Calu3 (cell line): ENCODE results near the gene SBF2. TPM values are rescaled to one million over a fixed set of nuclear protein-coding genes. Genes with fewer than 3 reads are reported as not detected.
"Not testable (repeated sequence)": the region's sequence is repeated elsewhere in the genome, so short reads cannot be mapped to it uniquely, and the experiment has no call there.

Experiments used
- BruUV-seq: library from RNA; stranded (reverse); fragments of 400-500 nt; replicated peaks from 2 replicates; lab custom pipeline; 2021; lab: Mats Ljungman, UMichigan
- CTCF ChIA-PET: fragments of 300-600 bp; sonication (Branson Sonifier 250); formaldehyde crosslinking; loops from one replicate; lab custom pipeline; 2022; ENCODE audit warnings: antibody characterized with exemption; lab: Charles Lee
- DNase-seq: peaks from one replicate; pipeline ENCODE4 v3.0.0; 2022
- H3K27ac Mint-ChIP-seq: one replicate; pipeline ENCODE4 v1.8.0; 2022; ENCODE audit warnings: mixed read lengths; ENCODE audit not compliant: unreplicated experiment
- H3K27me3 Mint-ChIP-seq: one replicate; pipeline ENCODE4 v1.8.0; 2022; ENCODE audit warnings: mixed read lengths; ENCODE audit not compliant: unreplicated experiment
- H3K36me3 Mint-ChIP-seq: one replicate; pipeline ENCODE4 v1.8.0; 2022; ENCODE audit warnings: mild to moderate bottlenecking, moderate library complexity, mixed read lengths; ENCODE audit not compliant: insufficient read depth, unreplicated experiment
- H3K4me1 Mint-ChIP-seq: one replicate; pipeline ENCODE4 v1.8.0; 2022; ENCODE audit warnings: mild to moderate bottlenecking, low read depth, mixed read lengths; ENCODE audit not compliant: unreplicated experiment
- H3K4me3 Mint-ChIP-seq: one replicate; pipeline ENCODE4 v1.8.0; 2022; ENCODE audit warnings: mild to moderate bottlenecking, low read depth, moderate library complexity, mixed read lengths; ENCODE audit not compliant: unreplicated experiment
- H3K9me3 Mint-ChIP-seq: one replicate; pipeline ENCODE4 v1.8.0; 2022; ENCODE audit warnings: low read depth, mixed read lengths; ENCODE audit not compliant: unreplicated experiment
- CTCF ChIP-seq: fragments of 200-600 bp; IDR thresholded peaks from one replicate; pipeline ENCODE4 v1.8.0; 2022; ENCODE audit warnings: antibody characterized with exemption; ENCODE audit not compliant: unreplicated experiment
- intact Hi-C: fragments of 100-400 bp; cut with micrococcal nuclease; formaldehyde crosslinking; loops from one replicate; pipeline ENCODE4 v1.10.0; 2022; ENCODE audit not compliant: unreplicated experiment
- total RNA-seq: library from RNA; stranded (reverse); gene quantifications from 2 replicates; pipeline ENCODE4 v1.2.3, GENCODE V29; 2022

SBF2 gene
- total RNA-seq, 1 experiment from 2014 or later, result 39.0 TPM

- H3K9me3 Mint-ChIP-seq, result peaks cover 3% of the 10 kb centered on the region
- H3K36me3 Mint-ChIP-seq, result no peaks in the 10 kb centered on the region
- H3K4me1 Mint-ChIP-seq, result no peaks in the 10 kb centered on the region
- intact Hi-C loops, result no loop called here
- no TSS peak for BruUV-seq
- no peaks in the 10 kb centered on the region for H3K27me3 Mint-ChIP-seq
- CTCF ChIA-PET, result no interaction called here
- no peak overlapping the region for H3K4me3 Mint-ChIP-seq
- H3K27ac Mint-ChIP-seq, result no peak overlapping the region
- no peak for TF ChIP-seq CTCF
- DNase-seq, result no peak
These were observed 255.3 kb downstream of the SBF2 start for GRCh38 chr11:10038521-10039302.

GRCh38 chr11:10035932-10036331, 258.1 kb downstream of the SBF2 start:
- H3K27me3 Mint-ChIP-seq, H3K4me3 Mint-ChIP-seq, H3K36me3 Mint-ChIP-seq, H3K9me3 Mint-ChIP-seq, H3K4me1 Mint-ChIP-seq, CTCF ChIA-PET, BruUV-seq, H3K27ac Mint-ChIP-seq, intact Hi-C loops, DNase-seq: not testable (repeated sequence)

GRCh38 chr11:10032935-10033334, 261.1 kb downstream of the SBF2 start:
- Mint-ChIP-seq H3K27ac (no peak overlapping the region), H3K27me3 (no peaks in the 10 kb centered on the region), H3K9me3 (peaks cover 3% of the 10 kb centered on the region), H3K4me1 (no peaks in the 10 kb centered on the region), H3K36me3 (no peaks in the 10 kb centered on the region), H3K4me3 (no peak overlapping the region)
- no TSS peak for BruUV-seq
- DNase-seq, result no peak
- TF ChIP-seq CTCF, result no peak
- intact Hi-C loops, result no loop called here
- CTCF ChIA-PET, result interaction anchor here (0.9 kb wide), 1 partner anchor 133 kb away, joined by 4 read pairs; no protein-coding TSS in a partner anchor

- H3K27ac Mint-ChIP-seq, result no peak overlapping the region
- H3K9me3 Mint-ChIP-seq, result no peaks in the 10 kb centered on the region
- H3K4me1 Mint-ChIP-seq, result no peaks in the 10 kb centered on the region
- no peak overlapping the region for H3K4me3 Mint-ChIP-seq
- CTCF ChIA-PET, result no interaction called here
- TF ChIP-seq CTCF, result no peak
- DNase-seq, result no peak
- no TSS peak for BruUV-seq
- H3K36me3 Mint-ChIP-seq, result no peaks in the 10 kb centered on the region
- intact Hi-C loops, result no loop called here
- no peaks in the 10 kb centered on the region for H3K27me3 Mint-ChIP-seq
These were observed 263.9 kb downstream of the SBF2 start for GRCh38 chr11:10030122-10030490.
